Activated T-helper 1 cell treated with Interleukin-2 at 50 U/mL for 16 hours (primary cell): ENCODE data around the gene GMEB2.

Source experiments
- DNase-seq: peaks from one replicate; pipeline ENCODE4 v3.0.0-alpha.2; 2020; ENCODE audit warnings: low read depth

GMEB2 gene

GRCh38 chr20:63545814-63546213 lies 81.1 kb downstream of the GMEB2 start:
- no peak for DNase-seq

- DNase-seq, result no peak
Measured at GRCh38 chr20:63544958-63545516, 81.9 kb downstream of the GMEB2 start.

- no peak for DNase-seq
Measured at GRCh38 chr20:63544241-63544957, 82.5 kb downstream of the GMEB2 start.

GRCh38 chr20:63543733-63544132 lies 83.2 kb downstream of the GMEB2 start:
- DNase-seq, result no peak

DNA sequence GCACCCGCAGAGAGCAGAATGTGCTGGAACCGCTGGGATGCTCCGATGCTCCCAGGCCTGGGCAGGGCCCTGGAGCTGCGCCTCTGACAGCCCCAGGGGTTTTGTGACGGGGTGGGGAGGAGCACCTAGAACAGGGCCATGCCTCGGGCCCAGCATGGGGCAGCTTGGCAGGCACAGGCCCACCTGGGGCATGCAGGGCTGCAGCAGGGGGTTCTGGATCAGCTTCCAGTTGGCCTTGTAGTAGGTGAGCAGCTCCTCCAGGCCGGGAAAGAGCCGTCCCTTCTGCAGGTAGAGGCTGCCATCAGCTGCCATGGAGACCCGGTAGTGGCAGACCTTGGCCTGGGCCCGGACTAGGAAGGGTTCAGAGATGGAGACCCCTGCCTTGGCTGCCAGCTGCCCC lies 83.8 kb downstream of the GMEB2 start:
- no peak for DNase-seq

DNA sequence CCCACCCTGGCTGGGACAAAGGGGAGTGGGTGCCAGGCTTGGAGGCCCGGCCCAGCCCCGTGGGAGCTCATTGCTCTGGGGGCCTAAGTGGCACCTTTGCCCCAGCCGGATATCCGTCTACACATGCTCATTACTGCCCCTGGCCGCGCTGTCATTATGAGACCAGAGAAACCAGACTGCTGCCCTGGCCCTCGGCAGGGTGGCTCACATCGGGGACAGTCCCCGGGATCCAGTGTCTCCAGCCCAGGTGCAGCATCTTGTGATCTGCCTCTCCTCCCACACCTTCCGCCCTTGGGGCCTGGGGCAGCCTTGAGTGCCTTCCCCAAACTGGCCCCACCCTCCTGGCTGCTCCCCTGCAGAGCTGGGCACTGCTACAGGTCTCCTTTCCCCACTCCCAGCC lies 84.2 kb downstream of the GMEB2 start:
- no peak for DNase-seq

DNA sequence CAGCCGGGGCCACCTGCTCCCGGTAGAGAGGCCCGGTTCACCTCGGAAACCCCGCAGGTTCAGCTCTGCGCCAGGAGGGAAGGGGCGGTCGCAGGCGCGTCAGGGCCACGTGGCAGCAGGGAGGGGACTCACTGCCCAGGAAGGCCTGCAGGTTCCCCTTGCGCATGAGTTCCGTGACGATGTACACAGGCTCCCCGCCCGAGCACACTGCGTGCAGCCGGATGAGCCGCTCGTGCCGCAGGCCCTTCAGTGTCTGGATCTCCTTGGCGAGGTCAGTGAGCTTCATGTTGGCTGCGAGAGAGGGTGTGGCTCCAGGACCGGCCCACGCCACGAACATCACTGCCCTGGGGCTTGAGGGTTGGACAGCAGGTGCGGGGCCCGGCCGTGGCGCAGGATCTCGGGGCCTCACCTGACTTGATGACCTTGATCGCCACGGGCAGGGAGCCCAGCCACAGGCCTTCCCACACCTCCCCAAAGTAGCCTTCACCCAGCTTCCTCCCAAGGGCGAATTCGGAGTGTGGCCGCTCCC lies 84.8 kb downstream of the GMEB2 start:
- DNase-seq, result no peak

DNA sequence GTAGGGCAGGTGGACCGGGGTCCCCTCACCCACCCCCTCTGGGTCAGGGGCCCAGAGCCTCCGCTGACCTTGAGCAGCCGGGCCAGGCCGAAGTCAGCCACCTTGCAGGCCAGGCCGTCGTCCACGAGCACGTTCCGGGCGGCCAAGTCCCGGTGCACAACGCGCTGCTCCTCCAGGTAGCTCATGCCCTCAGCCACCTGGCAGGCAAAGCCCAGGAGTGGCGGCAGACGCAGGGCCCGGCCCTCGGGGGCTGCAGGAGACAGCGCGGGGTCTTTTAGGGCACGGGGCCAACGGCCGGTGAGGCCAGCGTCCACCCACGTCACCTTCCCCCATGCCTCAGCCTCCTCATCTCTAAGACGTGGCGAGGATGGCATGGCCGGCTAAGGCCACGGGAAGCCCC lies 85.5 kb downstream of the GMEB2 start:
- DNase-seq, result no peak

DNA sequence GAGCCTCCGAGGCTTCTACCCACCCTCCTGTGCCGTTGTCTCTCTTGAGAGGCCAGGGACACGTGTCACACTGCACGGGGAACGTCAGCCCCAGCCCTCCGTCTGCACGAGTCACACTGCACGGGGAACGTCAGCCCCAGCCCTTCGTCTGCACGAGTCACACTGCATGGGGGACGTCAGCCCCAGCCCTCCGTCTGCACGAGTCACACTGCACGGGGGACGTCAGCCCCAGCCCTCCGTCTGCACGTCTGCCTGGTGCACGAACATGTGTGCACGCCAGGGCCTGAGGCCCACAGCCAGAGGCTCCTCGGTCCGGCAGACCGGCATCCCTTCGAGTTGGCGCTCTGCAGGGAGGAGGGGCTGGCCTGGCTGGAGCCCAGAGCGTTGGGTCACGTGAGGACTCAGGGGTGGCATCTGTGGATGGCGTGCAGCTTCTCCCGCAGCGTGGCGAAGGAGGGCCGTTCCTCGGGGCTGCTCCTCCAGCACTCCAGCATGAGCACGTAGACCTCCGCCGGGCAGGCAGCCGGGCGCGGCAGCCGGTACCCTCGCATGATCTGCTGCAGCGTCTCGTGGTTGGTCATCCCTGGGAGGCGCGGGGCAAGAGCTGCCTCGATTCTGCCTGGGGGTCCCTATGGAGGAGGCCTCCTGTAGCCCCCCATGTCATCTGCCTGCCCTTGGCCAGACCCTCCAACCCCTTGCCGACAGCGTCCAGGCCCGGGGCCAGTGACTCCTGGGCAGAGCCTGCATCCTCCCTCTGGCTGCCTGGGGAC lies 86.3 kb downstream of the GMEB2 start:
- no peak for DNase-seq

GRCh38 chr20:63539441-63540370 lies 87.2 kb downstream of the GMEB2 start:
- DNase-seq, result no peak

DNA sequence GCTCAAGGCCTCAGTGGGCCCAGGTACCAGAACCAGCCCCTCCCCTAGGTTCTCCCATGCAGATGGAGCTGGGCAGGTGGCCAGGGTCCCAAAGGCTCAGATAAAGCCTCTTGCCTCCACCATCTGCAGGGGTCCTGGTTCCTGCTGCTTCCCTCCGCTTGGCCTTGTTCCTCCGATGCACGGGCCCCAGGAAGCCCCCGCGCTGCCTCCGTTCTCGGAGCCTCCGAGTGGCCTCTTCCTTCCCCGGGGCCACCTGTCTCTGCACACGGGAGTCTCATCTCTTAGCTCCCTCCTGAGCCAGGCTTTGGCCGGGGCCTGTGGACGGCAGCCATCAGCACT lies 87.8 kb downstream of the GMEB2 start:
- no peak for DNase-seq

- DNase-seq, result no peak
Measured at GRCh38 chr20:63538204-63539091, 88.5 kb downstream of the GMEB2 start.
